Measurements from ENCODE around the gene RERG.

DNA sequence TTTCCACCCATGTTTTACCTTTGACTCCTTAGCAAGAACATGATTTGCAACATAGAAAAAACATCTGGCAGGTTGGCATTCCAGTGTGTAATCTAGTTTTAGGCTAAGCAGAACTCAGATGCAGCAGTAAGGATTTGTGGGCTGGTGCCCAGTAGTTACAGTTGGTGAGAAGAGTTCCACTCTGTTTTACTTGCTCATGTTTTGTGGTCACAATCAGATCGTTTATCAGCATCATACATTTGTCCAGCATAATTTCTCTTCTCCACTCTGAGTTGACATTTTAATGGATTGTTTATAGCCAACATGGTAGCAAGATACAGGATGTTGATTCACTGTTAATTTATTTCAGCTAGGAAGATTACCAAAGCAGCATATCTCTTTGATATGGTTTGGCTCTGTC lies 128.4 kb downstream of the RERG start:
- TF ChIP-seq, protein P1, sequence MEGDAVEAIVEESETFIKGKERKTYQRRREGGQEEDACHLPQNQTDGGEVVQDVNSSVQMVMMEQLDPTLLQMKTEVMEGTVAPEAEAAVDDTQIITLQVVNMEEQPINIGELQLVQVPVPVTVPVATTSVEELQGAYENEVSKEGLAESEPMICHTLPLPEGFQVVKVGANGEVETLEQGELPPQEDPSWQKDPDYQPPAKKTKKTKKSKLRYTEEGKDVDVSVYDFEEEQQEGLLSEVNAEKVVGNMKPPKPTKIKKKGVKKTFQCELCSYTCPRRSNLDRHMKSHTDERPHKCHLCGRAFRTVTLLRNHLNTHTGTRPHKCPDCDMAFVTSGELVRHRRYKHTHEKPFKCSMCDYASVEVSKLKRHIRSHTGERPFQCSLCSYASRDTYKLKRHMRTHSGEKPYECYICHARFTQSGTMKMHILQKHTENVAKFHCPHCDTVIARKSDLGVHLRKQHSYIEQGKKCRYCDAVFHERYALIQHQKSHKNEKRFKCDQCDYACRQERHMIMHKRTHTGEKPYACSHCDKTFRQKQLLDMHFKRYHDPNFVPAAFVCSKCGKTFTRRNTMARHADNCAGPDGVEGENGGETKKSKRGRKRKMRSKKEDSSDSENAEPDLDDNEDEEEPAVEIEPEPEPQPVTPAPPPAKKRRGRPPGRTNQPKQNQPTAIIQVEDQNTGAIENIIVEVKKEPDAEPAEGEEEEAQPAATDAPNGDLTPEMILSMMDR (IDR thresholded peaks at IDR 0.05) = no peak
- TF ChIP-seq RNF2 (IDR thresholded peaks at IDR 0.05; ENCODE audit: borderline replicate concordance, low read depth) (no peak), SMC3 (IDR thresholded peaks at IDR 0.05) (no peak), REST (IDR thresholded peaks at IDR 0.05) (no peak), POLR2A (IDR thresholded peaks at IDR 0.05; ENCODE audit: low read length) (no peak)
- TF ChIP-seq, protein P2, sequence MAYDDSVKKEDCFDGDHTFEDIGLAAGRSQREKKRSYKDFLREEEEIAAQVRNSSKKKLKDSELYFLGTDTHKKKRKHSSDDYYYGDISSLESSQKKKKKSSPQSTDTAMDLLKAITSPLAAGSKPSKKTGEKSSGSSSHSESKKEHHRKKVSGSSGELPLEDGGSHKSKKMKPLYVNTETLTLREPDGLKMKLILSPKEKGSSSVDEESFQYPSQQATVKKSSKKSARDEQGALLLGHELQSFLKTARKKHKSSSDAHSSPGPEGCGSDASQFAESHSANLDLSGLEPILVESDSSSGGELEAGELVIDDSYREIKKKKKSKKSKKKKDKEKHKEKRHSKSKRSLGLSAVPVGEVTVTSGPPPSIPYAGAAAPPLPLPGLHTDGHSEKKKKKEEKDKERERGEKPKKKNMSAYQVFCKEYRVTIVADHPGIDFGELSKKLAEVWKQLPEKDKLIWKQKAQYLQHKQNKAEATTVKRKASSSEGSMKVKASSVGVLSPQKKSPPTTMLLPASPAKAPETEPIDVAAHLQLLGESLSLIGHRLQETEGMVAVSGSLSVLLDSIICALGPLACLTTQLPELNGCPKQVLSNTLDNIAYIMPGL (CRISPR knock-in tag; IDR thresholded peaks at IDR 0.05; ENCODE audit: borderline replicate concordance) = no peak
- TF ChIP-seq, protein P3, sequence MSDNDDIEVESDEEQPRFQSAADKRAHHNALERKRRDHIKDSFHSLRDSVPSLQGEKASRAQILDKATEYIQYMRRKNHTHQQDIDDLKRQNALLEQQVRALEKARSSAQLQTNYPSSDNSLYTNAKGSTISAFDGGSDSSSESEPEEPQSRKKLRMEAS (IDR thresholded peaks at IDR 0.05) = no peak

Measured in A549 (cell line).